OCI-LY1 (cell line): ENCODE data around the gene COL9A2.

ENCODE experiments used
- H2AFZ ChIP-seq: fragments of 200-600 bp; sonication (generic), shearing (Covaris generic); 2 replicates; pipeline ENCODE4 v1.6.0; 2014; ENCODE audit warnings: antibody characterized with exemption, mild to moderate bottlenecking, low read length
- H3F3A ChIP-seq: fragments of 200-600 bp; sonication (generic), shearing (Covaris generic); 2 replicates; pipeline ENCODE4 v1.6.0; 2014; ENCODE audit warnings: mild to moderate bottlenecking, antibody characterized with exemption, low read length, moderate library complexity; ENCODE audit not compliant: insufficient read depth
- H3K27ac ChIP-seq: fragments of 200-600 bp; sonication (generic); 2 replicates; pipeline ENCODE4 v1.5.1; 2014; ENCODE audit warnings: low read length, mixed run types, mild to moderate bottlenecking, low read depth; ENCODE audit not compliant: poor library complexity, severe bottlenecking
- H3K27me3 ChIP-seq: fragments of 200-600 bp; sonication (generic); 2 replicates; pipeline ENCODE4 v1.6.0; 2014; ENCODE audit warnings: antibody characterized with exemption, mild to moderate bottlenecking, low read length, moderate library complexity; ENCODE audit not compliant: insufficient read depth
- H3K36me3 ChIP-seq: fragments of 200-600 bp; sonication (generic); 2 replicates; pipeline ENCODE4 v1.6.1; 2014; ENCODE audit warnings: mild to moderate bottlenecking, antibody characterized with exemption, low read length, moderate library complexity, mixed read lengths; ENCODE audit not compliant: insufficient read depth
- H3K4me1 ChIP-seq: fragments of 200-600 bp; sonication (generic); 2 replicates; pipeline ENCODE4 v1.5.1; 2014; ENCODE audit warnings: mild to moderate bottlenecking, low read length, moderate library complexity; ENCODE audit not compliant: insufficient read depth, severe bottlenecking
- H3K4me2 ChIP-seq: fragments of 200-600 bp; sonication (generic), shearing (Covaris generic); 2 replicates; pipeline ENCODE4 v1.6.1; 2014; ENCODE audit warnings: low read length
- H3K4me3 ChIP-seq: fragments of 200-600 bp; sonication (generic); 2 replicates; pipeline ENCODE4 v1.5.1; 2014; ENCODE audit warnings: low read length, low read depth, mild to moderate bottlenecking, mixed read lengths; ENCODE audit not compliant: poor library complexity, severe bottlenecking
- H3K79me2 ChIP-seq: fragments of 200-600 bp; shearing (Covaris generic); 2 replicates; pipeline ENCODE4 v1.6.1; 2016; ENCODE audit warnings: mixed run types, low read length, mixed read lengths; ENCODE audit not compliant: insufficient read depth
- H3K9ac ChIP-seq: fragments of 200-600 bp; sonication (generic), shearing (Covaris generic); 2 replicates; pipeline ENCODE4 v1.6.1; 2014; ENCODE audit warnings: mild to moderate bottlenecking, low read length, mixed read lengths
- H3K9me2 ChIP-seq: fragments of 200-600 bp; sonication (generic), shearing (Covaris generic); 2 replicates; pipeline ENCODE4 v1.6.1; 2014; ENCODE audit warnings: low read depth, mild to moderate bottlenecking, low read length, mixed read lengths
- H3K9me3 ChIP-seq: fragments of 200-600 bp; shearing (Covaris generic); 2 replicates; pipeline ENCODE4 v1.6.1; 2014; ENCODE audit warnings: low read length, mixed read lengths
- H4K20me1 ChIP-seq: fragments of 200-600 bp; sonication (generic), shearing (Covaris generic); 2 replicates; pipeline ENCODE4 v1.6.0; 2016; ENCODE audit warnings: mild to moderate bottlenecking, low read length; ENCODE audit not compliant: insufficient read depth
- CTCF ChIP-seq: fragments of 200-600 bp; sonication (generic), shearing (Covaris generic); IDR thresholded peaks from 2 replicates; pipeline ENCODE4 v1.5.1; 2017; ENCODE audit warnings: mild to moderate bottlenecking, antibody characterized with exemption, low read length, moderate library complexity, mixed read lengths
- EZH2 ChIP-seq: fragments of 200-600 bp; sonication (generic), shearing (Covaris generic); IDR thresholded peaks from 2 replicates; pipeline ENCODE4 v1.8.0; 2017; ENCODE audit warnings: borderline replicate concordance, mixed run types, mild to moderate bottlenecking, antibody characterized with exemption, low read length, moderate library complexity, mixed read lengths

The COL9A2 gene

GRCh38 chr1:40300651-40301050 is 16.4 kb downstream of the COL9A2 start:
- no peak overlapping the region for H3K4me3 ChIP-seq
- H3K9me3 ChIP-seq, result no peaks in the 10 kb centered on the region
- no peak overlapping the region for H3K4me2 ChIP-seq
- H3K4me1 ChIP-seq, result no peaks in the 10 kb centered on the region
- H2AFZ ChIP-seq, result no peak overlapping the region
- H3K27me3 ChIP-seq, result no peaks in the 10 kb centered on the region
- H3K79me2 ChIP-seq, result no peaks in the 10 kb centered on the region
- no peaks in the 10 kb centered on the region for H3K36me3 ChIP-seq
- H3K9ac ChIP-seq, result no peak overlapping the region
- no peak for TF ChIP-seq CTCF
- TF ChIP-seq EZH2, result no peak
- H4K20me1 ChIP-seq, result no peaks in the 10 kb centered on the region
- no peaks in the 10 kb centered on the region for H3K9me2 ChIP-seq
- H3K27ac ChIP-seq, result no peak overlapping the region
- H3F3A ChIP-seq, result no peaks in the 10 kb centered on the region

GRCh38 chr1:40300249-40300567 is 16.9 kb downstream of the COL9A2 start:
- no peaks in the 10 kb centered on the region for H3K9me2 ChIP-seq
- H4K20me1 ChIP-seq, result no peaks in the 10 kb centered on the region
- H3K27ac ChIP-seq, result no peak overlapping the region
- H3K36me3 ChIP-seq, result no peaks in the 10 kb centered on the region
- no peak overlapping the region for H3K9ac ChIP-seq
- no peaks in the 10 kb centered on the region for H3F3A ChIP-seq
- TF ChIP-seq CTCF (no peak), EZH2 (no peak)
- no peak overlapping the region for H3K4me2 ChIP-seq
- H3K4me1 ChIP-seq, result no peaks in the 10 kb centered on the region
- no peaks in the 10 kb centered on the region for H3K79me2 ChIP-seq
- H3K4me3 ChIP-seq, result no peak overlapping the region
- no peaks in the 10 kb centered on the region for H3K9me3 ChIP-seq
- H2AFZ ChIP-seq, result no peak overlapping the region
- H3K27me3 ChIP-seq, result no peaks in the 10 kb centered on the region

GRCh38 chr1:40299366-40300248 is 17.5 kb downstream of the COL9A2 start:
- TF ChIP-seq CTCF, result no peak
- no peak for TF ChIP-seq EZH2
- no peaks in the 10 kb centered on the region for H3K27me3 ChIP-seq
- H3K27ac ChIP-seq, result no peak overlapping the region
- H3K9me2 ChIP-seq, result no peaks in the 10 kb centered on the region
- no peak overlapping the region for H2AFZ ChIP-seq
- no peaks in the 10 kb centered on the region for H3K79me2 ChIP-seq
- no peaks in the 10 kb centered on the region for H3K36me3 ChIP-seq
- H3K4me2 ChIP-seq, result no peak overlapping the region
- no peaks in the 10 kb centered on the region for H3K9me3 ChIP-seq
- no peaks in the 10 kb centered on the region for H4K20me1 ChIP-seq
- H3K9ac ChIP-seq, result no peak overlapping the region
- H3K4me3 ChIP-seq, result no peak overlapping the region
- H3K4me1 ChIP-seq, result no peaks in the 10 kb centered on the region
- H3F3A ChIP-seq, result no peaks in the 10 kb centered on the region
